ENCODE results near the gene MYPN. TPM values are rescaled to one million over a fixed set of nuclear protein-coding genes. Genes with fewer than 3 reads are reported as not detected.

The MYPN gene
- total and polyA plus RNA-seq, 2 donors (not counting 1 experiment from before 2014, with no cell fraction given), result not detected

GRCh38 chr10:68128015-68128414 lies 18.7 kb downstream of the MYPN start:
- H3K9me3 Mint-ChIP-seq (ENCODE audit: insufficient read depth), result no peaks in the 10 kb centered on the region
- no peak overlapping the region for H3K4me3 Mint-ChIP-seq
- Histone ChIP-seq H3K4me3 (ENCODE audit: control extremely low read depth in 1 of 5, extremely low read depth in 1 of 5, insufficient read depth in 1 of 5, low read depth in 2 of 5, low read length in 4 of 5) (no peak overlapping the region), H3K9me3 (ENCODE audit: control extremely low read depth in 1 of 3, control insufficient read depth in 2 of 3, insufficient read depth in 1 of 3, low read length in 2 of 3) (no peaks in the 10 kb centered on the region), H3K4me1 (ENCODE audit: control insufficient read depth in 2 of 2, insufficient read depth in 2 of 2, low read length in 2 of 2) (no peaks in the 10 kb centered on the region), H3K27ac (ENCODE audit: low read length in 2 of 2) (no peak overlapping the region), H3K9ac (ENCODE audit: low read length) (no peak overlapping the region), H4K20me1 (ENCODE audit: control insufficient read depth, insufficient read depth, low read length, poor library complexity, severe bottlenecking) (no peaks in the 10 kb centered on the region), H3K4me2 (replicated peaks; ENCODE audit: low read depth, low read length, poor library complexity, severe bottlenecking) (no peak overlapping the region), H2AFZ (ENCODE audit: insufficient read depth, low read depth, low read length, poor library complexity, severe bottlenecking) (no peak overlapping the region), H3K79me2 (ENCODE audit: control insufficient read depth, insufficient read depth, low read length) (no peaks in the 10 kb centered on the region), H3K36me3 (replicated peaks in 1 of 2; ENCODE audit: control extremely low read depth in 1 of 2, control insufficient read depth in 1 of 2, extremely low read depth in 1 of 2, insufficient read depth in 2 of 2, low read length in 1 of 2) (no peaks in the 10 kb centered on the region), H3K27me3 (replicated peaks in 1 of 4; ENCODE audit: control extremely low read depth in 1 of 4, control insufficient read depth in 3 of 4, insufficient read depth in 4 of 4, low read length in 3 of 4) (peaks cover 0 to 4% (median 2%) of the 10 kb centered on the region in 4 experiments)
- no peak for TF ChIP-seq EZH2 (IDR thresholded peaks at IDR 0.05; ENCODE audit: borderline replicate concordance, insufficient read depth, low read depth, low read length, poor library complexity, severe bottlenecking)
- TF ChIP-seq, protein P1, sequence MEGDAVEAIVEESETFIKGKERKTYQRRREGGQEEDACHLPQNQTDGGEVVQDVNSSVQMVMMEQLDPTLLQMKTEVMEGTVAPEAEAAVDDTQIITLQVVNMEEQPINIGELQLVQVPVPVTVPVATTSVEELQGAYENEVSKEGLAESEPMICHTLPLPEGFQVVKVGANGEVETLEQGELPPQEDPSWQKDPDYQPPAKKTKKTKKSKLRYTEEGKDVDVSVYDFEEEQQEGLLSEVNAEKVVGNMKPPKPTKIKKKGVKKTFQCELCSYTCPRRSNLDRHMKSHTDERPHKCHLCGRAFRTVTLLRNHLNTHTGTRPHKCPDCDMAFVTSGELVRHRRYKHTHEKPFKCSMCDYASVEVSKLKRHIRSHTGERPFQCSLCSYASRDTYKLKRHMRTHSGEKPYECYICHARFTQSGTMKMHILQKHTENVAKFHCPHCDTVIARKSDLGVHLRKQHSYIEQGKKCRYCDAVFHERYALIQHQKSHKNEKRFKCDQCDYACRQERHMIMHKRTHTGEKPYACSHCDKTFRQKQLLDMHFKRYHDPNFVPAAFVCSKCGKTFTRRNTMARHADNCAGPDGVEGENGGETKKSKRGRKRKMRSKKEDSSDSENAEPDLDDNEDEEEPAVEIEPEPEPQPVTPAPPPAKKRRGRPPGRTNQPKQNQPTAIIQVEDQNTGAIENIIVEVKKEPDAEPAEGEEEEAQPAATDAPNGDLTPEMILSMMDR (IDR thresholded peaks at IDR 0.05), result no peak
- intact Hi-C loops (cut with micrococcal nuclease), result no loop called here
- H3K27ac Mint-ChIP-seq, result no peak overlapping the region
- ATAC-seq (ENCODE audit: low read depth) (no peak), DNase-seq (no peak)
- no CpG with 5 or more reads among the region's 2 CpGs for WGBS (ENCODE audit: insufficient coverage)
- CTCF ChIA-PET, result no interaction called here
- POLR2A ChIA-PET, result no interaction called here
- no peaks in the 10 kb centered on the region for H3K27me3 Mint-ChIP-seq
- no peaks in the 10 kb centered on the region for H3K4me1 Mint-ChIP-seq

DNA sequence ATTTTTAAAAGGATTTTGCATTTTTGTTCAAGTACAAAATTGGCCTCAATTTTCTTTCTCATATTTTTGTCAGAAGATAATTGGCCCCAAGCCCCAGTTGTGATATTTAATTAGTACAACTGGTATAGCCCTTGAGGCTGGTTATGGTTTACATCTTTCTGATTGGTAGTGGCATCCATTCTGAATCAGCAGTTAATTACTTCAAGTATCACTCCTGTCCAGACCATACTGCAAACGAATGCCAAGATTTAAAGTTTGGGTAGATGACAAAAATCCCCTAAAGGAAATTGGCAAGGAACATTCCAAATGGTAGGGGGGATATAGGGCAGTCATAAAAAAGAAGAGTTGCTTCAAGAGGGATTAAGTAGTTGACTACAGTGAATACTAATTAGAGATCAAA lies 23.1 kb downstream of the MYPN start:
- H3K4me1 Mint-ChIP-seq, result no peaks in the 10 kb centered on the region
- ATAC-seq (ENCODE audit: low read depth) (no peak), DNase-seq (no peak)
- peaks cover 0 to 6% (median 2%) of the 10 kb centered on the region in 4 experiments for H3K27me3 ChIP-seq (replicated peaks in 1 of 4; ENCODE audit: control extremely low read depth in 1 of 4, control insufficient read depth in 3 of 4, insufficient read depth in 4 of 4, low read length in 3 of 4)
- no peak for TF ChIP-seq EZH2 (IDR thresholded peaks at IDR 0.05; ENCODE audit: borderline replicate concordance, insufficient read depth, low read depth, low read length, poor library complexity, severe bottlenecking)
- TF ChIP-seq, protein P1 (IDR thresholded peaks at IDR 0.05), result no peak
- CTCF ChIA-PET, result interaction anchor here (1.7 kb wide), 1 partner anchor 23 kb away, joined by 4 read pairs; no protein-coding TSS in a partner anchor
- no peak overlapping the region for H3K4me3 Mint-ChIP-seq
- H3K27ac Mint-ChIP-seq, result no peak overlapping the region
- H3K4me2 ChIP-seq (replicated peaks; ENCODE audit: low read depth, low read length, poor library complexity, severe bottlenecking), result no peak overlapping the region
- H3K79me2 ChIP-seq (ENCODE audit: control insufficient read depth, insufficient read depth, low read length), result no peaks in the 10 kb centered on the region
- WGBS (ENCODE audit: insufficient coverage), result no CpG with 5 or more reads among the region's 1 CpG
- no peak overlapping the region for H3K27ac ChIP-seq (ENCODE audit: low read length in 2 of 2)
- H3K36me3 ChIP-seq (replicated peaks in 1 of 2; ENCODE audit: control extremely low read depth in 1 of 2, control insufficient read depth in 1 of 2, extremely low read depth in 1 of 2, insufficient read depth in 2 of 2, low read length in 1 of 2), result no peaks in the 10 kb centered on the region
- no peak overlapping the region for H3K9ac ChIP-seq (ENCODE audit: low read length)
- no peaks in the 10 kb centered on the region for H3K9me3 Mint-ChIP-seq (ENCODE audit: insufficient read depth)
- intact Hi-C loops (cut with micrococcal nuclease), result no loop called here
- POLR2A ChIA-PET, result no interaction called here
- H3K9me3 ChIP-seq (ENCODE audit: control extremely low read depth in 1 of 3, control insufficient read depth in 2 of 3, insufficient read depth in 1 of 3, low read length in 2 of 3), result no peaks in the 10 kb centered on the region
- H4K20me1 ChIP-seq (ENCODE audit: control insufficient read depth, insufficient read depth, low read length, poor library complexity, severe bottlenecking), result no peaks in the 10 kb centered on the region
- no peaks in the 10 kb centered on the region for H3K4me1 ChIP-seq (ENCODE audit: control insufficient read depth in 2 of 2, insufficient read depth in 2 of 2, low read length in 2 of 2)
- no peak overlapping the region for H2AFZ ChIP-seq (ENCODE audit: insufficient read depth, low read depth, low read length, poor library complexity, severe bottlenecking)
- no peak overlapping the region for H3K4me3 ChIP-seq (ENCODE audit: control extremely low read depth in 1 of 5, extremely low read depth in 1 of 5, insufficient read depth in 1 of 5, low read depth in 2 of 5, low read length in 4 of 5)
- peaks cover 3% of the 10 kb centered on the region for H3K27me3 Mint-ChIP-seq

Measured in B cell (primary cell).